GM12892 (cell line): ENCODE measurements around the gene SYN1.

Source experiments
- DNase-seq: peaks from one replicate; pipeline ENCODE4 v3.0.0; 2011; ENCODE audit not compliant: insufficient read length
- FAIRE-seq: peaks from 2 replicates; lab custom pipeline; 2011; peaks lifted over from hg19 to GRCh38; lab: Jason Lieb, UNC
- POLR2A ChIP-seq: IDR thresholded peaks from 2 replicates; pipeline ENCODE4 v1.6.1; 2011; ENCODE audit warnings: low read depth, low read length, control low read depth
- POLR2AphosphoS5 ChIP-seq: IDR thresholded peaks from 2 replicates; pipeline ENCODE4 v1.6.1; 2011; ENCODE audit warnings: low read depth, low read length, control low read depth
- TAF1 ChIP-seq: IDR thresholded peaks from 2 replicates; pipeline ENCODE4 v1.6.1; 2011; ENCODE audit warnings: low read depth, mild to moderate bottlenecking, control low read depth, low read length, borderline replicate concordance

Gene SYN1

GRCh38 chrX:47564438-47565085, 55.1 kb downstream of the SYN1 start:
- no peak for DNase-seq
- TF ChIP-seq POLR2AphosphoS5 = no peak
- TF ChIP-seq POLR2A = no peak
- TF ChIP-seq TAF1 = no peak
- FAIRE-seq = peak; percentile 9

- DNase-seq (no peak), FAIRE-seq (no peak)
- TF ChIP-seq POLR2A (no peak), TAF1 (no peak), POLR2AphosphoS5 (no peak)
Observed at GRCh38 chrX:47563801-47564315, 55.8 kb downstream of the SYN1 start.

- FAIRE-seq (peak; percentile 53), DNase-seq (no peak)
- TF ChIP-seq TAF1 (no peak), POLR2AphosphoS5 (no peak), POLR2A (no peak)
Observed at GRCh38 chrX:47562615-47563243, 56.9 kb downstream of the SYN1 start.

- no peak for FAIRE-seq
Observed at GRCh38 chrX:47561659-47562151, 58.0 kb downstream of the SYN1 start.

GRCh38 chrX:47560934-47561658, 58.6 kb downstream of the SYN1 start, which contains the start of gene ARAF:
ARAF (plus strand) TSS chrX:47561205; CDS start chrX:47562968, 1,763 bp downstream.
- peak; percentile 63; the same call in 1 of the 2 replicates for TF ChIP-seq TAF1
- TF ChIP-seq POLR2A = peak; percentile 77
- 0 out of 2 replicates have a peak, but pooled peaks have one; percentile 16 for TF ChIP-seq POLR2AphosphoS5
- peak; percentile 97 for FAIRE-seq
- peak; percentile 75 for DNase-seq

More at GRCh38 chrX:47561659-47562151, 58.0 kb downstream of the SYN1 start:
- DNase-seq = no peak
- TF ChIP-seq TAF1 = no peak
- TF ChIP-seq POLR2A = no peak
- no peak for TF ChIP-seq POLR2AphosphoS5

GRCh38 chrX:47560179-47560933, 59.3 kb downstream of the SYN1 start:
- FAIRE-seq (no peak), DNase-seq (no peak)
- TF ChIP-seq POLR2A = no peak
- TF ChIP-seq TAF1 = no peak
- no peak; the same call in 1 of the 2 replicates for TF ChIP-seq POLR2AphosphoS5

GRCh38 chrX:47558436-47558835, 61.2 kb downstream of the SYN1 start:
- TF ChIP-seq POLR2AphosphoS5 (no peak), TAF1 (no peak), POLR2A (no peak)
- FAIRE-seq (no peak), DNase-seq (no peak)

GRCh38 chrX:47556045-47556623, 63.5 kb downstream of the SYN1 start:
- TF ChIP-seq POLR2A (peak; percentile 75; the same call in 1 of the 2 replicates), POLR2AphosphoS5 (peak; percentile 46; the same call in 1 of the 2 replicates), TAF1 (no peak)
- DNase-seq (peak; percentile 52), FAIRE-seq (peak; percentile 80)

- no peak for DNase-seq
- no peak for TF ChIP-seq POLR2AphosphoS5
- TF ChIP-seq POLR2A = no peak
- TF ChIP-seq TAF1 = no peak
- FAIRE-seq = no peak
Observed at GRCh38 chrX:47543496-47543895, 76.2 kb downstream of the SYN1 start.
